Esophagus muscularis mucosa (tissue), 4 donors: ENCODE data around the gene WDFY3. TPM values are rescaled to one million over a fixed set of nuclear protein-coding genes. Genes with fewer than 3 reads are reported as not detected.

Experiments used
- DNase-seq: peaks from one replicate; pipeline ENCODE4 v3.0.0-alpha.2; 2017; ENCODE audit errors: extremely low spot score
- H3K27ac ChIP-seq, 4 donors: fragments of 200-600 bp; sonication (generic); replicated peaks in 1 of 4; 1 replicate in 3 of 4; 2 replicates in 1 of 4; pipeline ENCODE4 v1.5.1; 2016 to 2019; ENCODE audit warnings: mild to moderate bottlenecking in 1 of 4
- H3K27me3 ChIP-seq, 4 donors: fragments of 200-600 bp; sonication (generic); one replicate each; pipeline versions ENCODE4 v1.5.1 to v1.6.0; 2016 to 2019
- H3K36me3 ChIP-seq, 4 donors: fragments of 200-600 bp; sonication (generic); one replicate each; pipeline ENCODE4 v1.5.1; 2016 to 2019
- H3K4me1 ChIP-seq, 4 donors: fragments of 200-600 bp; sonication (generic); one replicate each; pipeline ENCODE4 v1.5.1; 2016 to 2019
- H3K4me3 ChIP-seq, 4 donors: fragments of 200-600 bp; sonication (generic); 1 replicate in 2 of 4; 2 replicates in 2 of 4; pipeline ENCODE4 v1.5.1; 2016 to 2019; ENCODE audit warnings: mild to moderate bottlenecking in 4 of 4, moderate library complexity in 1 of 4
- H3K9me3 ChIP-seq, 4 donors: fragments of 200-600 bp; sonication (generic); 1 replicate in 3 of 4; 2 replicates in 1 of 4; pipeline ENCODE4 v1.5.1; 2016 to 2019
- EP300 ChIP-seq: sonication (generic); formaldehyde crosslinking; IDR thresholded peaks from one replicate; pipeline ENCODE4 v1.6.1; 2017; ENCODE audit warnings: antibody characterized with exemption
- POLR2A ChIP-seq: fragments of 450-650 bp; IDR thresholded peaks from one replicate; pipeline ENCODE4 v1.6.1; 2017; ENCODE audit warnings: antibody characterized with exemption, moderate library complexity, mild to moderate bottlenecking, low read depth
- POLR2AphosphoS5 ChIP-seq, 2 donors: sonication (generic); formaldehyde crosslinking; IDR thresholded peaks; one replicate each; pipeline ENCODE4 v1.6.1; 2017; ENCODE audit warnings: antibody characterized with exemption in 2 of 2
- WGBS: methylation state at CpG from one replicate; pipeline ENCODE4 v1.1.5; 2018; 5-methylcytosine and 5-hydroxymethylcytosine counted together
- intact Hi-C: fragments of 100-400 bp; cut with DNase I; formaldehyde crosslinking; loops from one replicate; pipeline ENCODE4 v1.15.1; 2023
- total RNA-seq, 4 donors: library from RNA; depleted of rRNA; stranded (reverse); fragments of >200 nt; gene quantifications; one replicate each; pipeline versions ENCODE4 v1.1.0 to v1.2.1, GENCODE V29; 2016
- TF ChIP-seq, protein P1 (sequence below), 3 experiments: fragments of 200-600 bp in 2 of 3; fragments of 450-650 bp in 1 of 3; sonication (generic) in 2 of 3; IDR thresholded peaks; one replicate each; pipeline ENCODE4 v1.5.1; 2017 to 2019; ENCODE audit warnings: antibody characterized with exemption in 3 of 3, mild to moderate bottlenecking in 2 of 3, moderate library complexity in 1 of 3

WDFY3 gene
- total RNA-seq, 4 donors from 2014 or later = 73.1 to 103 (median 100.0) TPM

DNA sequence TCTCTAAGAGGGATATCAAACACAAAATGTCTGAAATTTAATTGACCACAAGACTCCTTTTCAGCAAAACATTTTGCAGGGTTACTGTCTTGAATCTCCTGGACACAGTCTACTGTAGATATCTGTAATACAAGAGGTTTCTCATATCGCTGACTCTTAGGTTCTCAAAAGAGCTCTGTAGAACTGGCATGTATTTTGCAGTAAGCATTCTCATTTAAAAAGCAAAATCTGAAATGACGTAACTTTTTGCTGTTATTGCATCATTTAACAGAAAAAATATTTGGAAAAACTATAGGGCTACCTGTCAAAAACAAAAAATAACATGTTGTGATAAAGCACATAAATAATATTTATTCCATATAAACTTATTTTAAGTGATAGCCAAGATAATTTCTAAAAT is 269.3 kb downstream of the WDFY3 start:
- Histone ChIP-seq H3K36me3 (peaks cover 40 to 92% (median 70%) of the 10 kb centered on the region in 4 donors), H3K9me3 (no peaks in the 10 kb centered on the region), H3K27ac (no peak overlapping the region), H3K4me1 (no peaks in the 10 kb centered on the region), H3K4me3 (no peak overlapping the region), H3K27me3 (no peaks in the 10 kb centered on the region)
- no peak for DNase-seq
- intact Hi-C loops = no loop called here
- TF ChIP-seq POLR2A (no peak), POLR2AphosphoS5 (IDR thresholded peaks at IDR 0.05) (no peak), EP300 (no peak)
- TF ChIP-seq, protein P1, sequence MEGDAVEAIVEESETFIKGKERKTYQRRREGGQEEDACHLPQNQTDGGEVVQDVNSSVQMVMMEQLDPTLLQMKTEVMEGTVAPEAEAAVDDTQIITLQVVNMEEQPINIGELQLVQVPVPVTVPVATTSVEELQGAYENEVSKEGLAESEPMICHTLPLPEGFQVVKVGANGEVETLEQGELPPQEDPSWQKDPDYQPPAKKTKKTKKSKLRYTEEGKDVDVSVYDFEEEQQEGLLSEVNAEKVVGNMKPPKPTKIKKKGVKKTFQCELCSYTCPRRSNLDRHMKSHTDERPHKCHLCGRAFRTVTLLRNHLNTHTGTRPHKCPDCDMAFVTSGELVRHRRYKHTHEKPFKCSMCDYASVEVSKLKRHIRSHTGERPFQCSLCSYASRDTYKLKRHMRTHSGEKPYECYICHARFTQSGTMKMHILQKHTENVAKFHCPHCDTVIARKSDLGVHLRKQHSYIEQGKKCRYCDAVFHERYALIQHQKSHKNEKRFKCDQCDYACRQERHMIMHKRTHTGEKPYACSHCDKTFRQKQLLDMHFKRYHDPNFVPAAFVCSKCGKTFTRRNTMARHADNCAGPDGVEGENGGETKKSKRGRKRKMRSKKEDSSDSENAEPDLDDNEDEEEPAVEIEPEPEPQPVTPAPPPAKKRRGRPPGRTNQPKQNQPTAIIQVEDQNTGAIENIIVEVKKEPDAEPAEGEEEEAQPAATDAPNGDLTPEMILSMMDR (IDR thresholded peaks at IDR 0.05) = no peak
- WGBS = 91% methylated on average over 2 of the region's 2 CpGs

DNA sequence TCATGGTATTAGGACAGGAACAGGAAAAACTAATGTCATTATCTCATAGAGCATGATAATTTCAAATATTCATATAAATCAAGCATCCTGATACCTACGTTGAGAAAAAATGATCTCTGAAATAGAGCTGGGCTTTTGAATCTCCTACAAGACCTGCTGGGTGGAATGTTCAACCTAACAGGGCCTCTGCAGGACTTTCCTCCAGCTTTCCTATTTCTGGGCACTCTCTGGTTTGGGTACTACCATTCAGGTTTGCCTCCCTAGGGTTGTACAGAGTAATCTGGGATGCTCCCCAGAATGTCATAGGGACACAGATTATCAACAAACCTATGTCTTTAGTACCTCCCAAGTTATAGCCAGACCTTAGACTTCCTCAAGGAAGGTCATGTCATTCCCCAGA is 274.7 kb downstream of the WDFY3 start:
- no peaks in the 10 kb centered on the region for H3K27me3 ChIP-seq
- 78% methylated on average over 1 of the region's 1 CpG for WGBS
- intact Hi-C loops = no loop called here
- peaks cover 0 to 10% (median 7%) of the 10 kb centered on the region in 4 donors for H3K4me1 ChIP-seq
- no peak for DNase-seq
- no peak overlapping the region for H3K4me3 ChIP-seq
- TF ChIP-seq, protein P1 (IDR thresholded peaks at IDR 0.05) = no peak
- TF ChIP-seq EP300 = no peak
- TF ChIP-seq POLR2AphosphoS5 (IDR thresholded peaks at IDR 0.05) = no peak
- no peak for TF ChIP-seq POLR2A
- H3K36me3 ChIP-seq = peaks cover 37 to 94% (median 69%) of the 10 kb centered on the region in 4 donors
- no peak overlapping the region for H3K27ac ChIP-seq
- H3K9me3 ChIP-seq = no peaks in the 10 kb centered on the region

DNA sequence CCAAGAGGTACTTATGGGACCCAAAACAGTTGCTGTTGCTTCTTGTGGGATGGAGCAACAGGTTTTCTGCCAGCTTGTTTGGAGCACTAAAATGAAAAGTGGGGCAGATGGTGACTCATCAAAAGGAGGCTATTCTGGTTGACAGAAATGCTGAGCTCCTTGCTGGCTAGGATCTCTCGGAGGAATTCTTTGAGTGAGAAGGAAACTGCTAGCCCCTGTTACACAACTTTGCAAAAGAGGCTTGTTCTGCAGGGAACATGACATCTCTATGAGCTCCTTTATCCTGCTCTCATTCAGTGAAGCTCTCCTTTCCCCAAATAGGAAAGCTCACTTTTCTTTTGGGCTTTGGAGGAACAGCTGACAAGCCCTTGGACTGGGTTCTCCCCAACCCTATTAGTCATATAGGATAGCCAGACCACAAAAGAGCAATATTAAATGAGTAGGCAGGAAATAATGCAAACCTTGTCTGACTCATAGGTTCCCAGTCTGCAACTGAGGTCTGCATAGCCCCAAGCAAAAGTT is 275.3 kb downstream of the WDFY3 start:
- WGBS = 33% methylated on average over 1 of the region's 1 CpG

DNA sequence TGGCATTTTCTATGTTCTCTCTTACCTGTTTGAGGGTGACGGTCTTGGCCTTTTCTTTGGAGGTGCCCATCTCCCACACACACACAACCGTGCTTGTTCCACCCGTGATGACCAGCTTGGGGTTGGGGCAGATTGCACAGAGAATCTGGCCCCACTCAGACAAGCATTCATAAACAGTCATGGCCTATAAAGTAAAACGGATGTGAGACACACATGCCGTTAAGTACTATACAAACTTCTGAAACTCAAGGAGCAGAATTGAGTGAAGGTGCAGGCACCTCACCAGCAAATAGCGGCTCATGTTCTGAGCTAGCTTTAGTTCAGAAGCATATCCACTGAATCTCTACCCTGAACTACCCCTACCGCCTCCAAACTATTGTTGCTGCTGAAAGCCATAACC is 276.0 kb downstream of the WDFY3 start:
- Histone ChIP-seq H3K4me1 (peaks cover 0 to 10% (median 7%) of the 10 kb centered on the region in 4 donors), H3K27me3 (no peaks in the 10 kb centered on the region), H3K4me3 (no peak overlapping the region), H3K36me3 (peaks cover 27 to 96% (median 73%) of the 10 kb centered on the region in 4 donors), H3K27ac (no peak overlapping the region), H3K9me3 (no peaks in the 10 kb centered on the region)
- intact Hi-C loops = no loop called here
- TF ChIP-seq POLR2A = no peak
- no peak for TF ChIP-seq POLR2AphosphoS5 (IDR thresholded peaks at IDR 0.05)
- TF ChIP-seq, protein P1 (IDR thresholded peaks at IDR 0.05) = no peak
- DNase-seq = no peak
- WGBS = 93% methylated on average over 7 of the region's 7 CpGs

More for the DNA sequence above, 275.3 kb downstream of the WDFY3 start:
- no peak overlapping the region for H3K4me3 ChIP-seq
- TF ChIP-seq, protein P1 (IDR thresholded peaks at IDR 0.05) = no peak
- peak in 1 of 2 donors; percentile 4 for TF ChIP-seq POLR2AphosphoS5 (IDR thresholded peaks at IDR 0.05)
- intact Hi-C loops = no loop called here
- no peak for DNase-seq
- H3K36me3 ChIP-seq = peaks cover 34 to 96% (median 72%) of the 10 kb centered on the region in 4 donors
- no peaks in the 10 kb centered on the region for H3K9me3 ChIP-seq
- H3K27me3 ChIP-seq = no peaks in the 10 kb centered on the region
- no peak overlapping the region for H3K27ac ChIP-seq
- peaks cover 0 to 10% (median 7%) of the 10 kb centered on the region in 4 donors for H3K4me1 ChIP-seq

DNA sequence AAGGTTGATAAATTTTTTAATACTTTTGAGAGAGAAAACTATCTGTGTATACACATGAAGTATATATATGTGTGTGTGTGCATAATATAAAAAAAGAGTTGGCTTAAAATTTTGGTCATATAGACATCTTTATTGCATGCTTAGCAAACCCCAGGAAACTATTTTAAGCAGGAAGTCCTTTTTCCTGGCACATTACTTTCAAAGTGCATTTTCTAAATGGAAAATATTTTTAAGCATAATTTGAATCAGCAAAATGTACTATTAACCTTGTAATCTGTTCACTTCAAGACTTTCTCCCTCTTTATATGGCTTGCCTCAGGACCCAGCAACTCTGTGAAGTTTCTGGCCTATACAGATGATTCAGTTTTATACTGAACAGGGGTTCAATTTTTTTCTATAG is 277.3 kb downstream of the WDFY3 start:
- intact Hi-C loops = no loop called here
- no peak for DNase-seq
- Histone ChIP-seq H3K27ac (no peak overlapping the region), H3K36me3 (peaks cover 17 to 96% (median 71%) of the 10 kb centered on the region in 4 donors), H3K27me3 (no peaks in the 10 kb centered on the region), H3K4me1 (peaks cover 0 to 10% (median 7%) of the 10 kb centered on the region in 4 donors), H3K9me3 (no peaks in the 10 kb centered on the region), H3K4me3 (no peak overlapping the region)
- TF ChIP-seq, protein P1 (IDR thresholded peaks at IDR 0.05) = no peak
- TF ChIP-seq POLR2A = no peak
- no peak for TF ChIP-seq EP300
- no peak for TF ChIP-seq POLR2AphosphoS5 (IDR thresholded peaks at IDR 0.05)
